ENCODE results near the gene TRIM77.
"Not testable (repeated sequence)": the region's sequence is repeated elsewhere in the genome, so short reads cannot be mapped to it uniquely, and the experiment has no call there.

- TF ChIP-seq EZH2 (IDR thresholded peaks at IDR 0.05; ENCODE audit: insufficient read depth, poor library complexity, severe bottlenecking); EZH2phosphoT487 (IDR thresholded peaks at IDR 0.05; ENCODE audit: insufficient read depth, low read depth): not testable (repeated sequence)
These were observed at the start of gene TRIM77 for GRCh38 chr11:89709999-89710398.

Data from GM23248 (cell line).